Measurements from ENCODE around the gene PON2. TPM values are rescaled to one million over a fixed set of nuclear protein-coding genes. Genes with fewer than 3 reads are reported as not detected.

Gene PON2
- total and polyA plus RNA-seq, 2 of the 13 experiments (the other 11 are each of a cell fraction or from before 2014, with no cell fraction given): 202 to 217 TPM

DNA sequence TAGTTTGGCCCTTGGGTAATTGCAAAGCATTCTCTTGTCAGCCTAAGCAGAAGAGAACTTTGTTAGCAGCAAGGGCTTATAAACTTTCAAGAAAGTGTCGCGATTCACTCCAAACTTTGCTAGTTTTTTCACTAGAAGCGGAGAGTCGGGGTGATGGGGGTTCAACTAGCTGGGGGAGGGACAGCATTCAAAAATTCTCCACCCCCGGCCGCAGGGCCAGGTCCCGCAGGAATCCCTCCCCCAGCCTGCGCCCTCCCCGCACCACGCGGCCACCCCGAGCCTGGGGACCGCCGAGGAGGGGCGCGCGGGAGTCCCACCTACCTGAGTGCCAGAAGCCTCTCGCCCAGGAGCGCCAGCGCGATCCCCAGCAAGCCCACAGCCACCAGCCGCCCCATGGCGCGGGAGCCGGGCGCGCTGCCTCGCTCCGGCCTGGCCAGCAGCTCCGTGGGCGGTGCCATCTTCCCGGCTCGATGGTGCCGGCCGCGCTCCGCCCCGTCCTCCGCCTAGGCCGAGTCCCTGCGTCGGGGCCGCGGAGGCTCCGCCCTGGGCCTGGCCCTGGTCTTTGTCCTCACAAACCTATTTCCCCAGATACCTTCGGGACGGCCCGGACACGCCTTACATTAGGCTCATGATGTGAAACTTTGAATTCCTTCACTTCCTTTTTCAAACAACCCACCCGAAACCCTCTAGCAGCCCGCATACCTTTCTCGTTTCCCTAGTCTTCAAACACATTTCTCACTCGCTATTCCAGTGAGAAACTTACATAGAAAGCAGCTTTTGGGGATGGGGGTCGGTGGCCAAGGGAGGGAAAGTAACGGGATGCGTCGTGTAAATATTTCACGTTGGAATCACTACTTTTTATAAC lies at the start of gene PON2 (continued):
- TF ChIP-seq DMTF1 (CRISPR knock-in tag; IDR thresholded peaks at IDR 0.05) (no peak), ZFP90 (CRISPR knock-in tag; IDR thresholded peaks at IDR 0.05; ENCODE audit: borderline replicate concordance) (peak; percentile 44; the same call in 1 of the 2 replicates), SMAD9 (CRISPR knock-in tag; IDR thresholded peaks at IDR 0.05) (no peak), RFX3 (CRISPR knock-in tag; IDR thresholded peaks at IDR 0.05) (no peak; the same call in 1 of the 2 replicates), FOXP4 (CRISPR knock-in tag; IDR thresholded peaks at IDR 0.05) (peak; percentile 67), SKI (IDR thresholded peaks at IDR 0.05; ENCODE audit: partially characterized antibody) (peak; percentile 58), GABPA (IDR thresholded peaks at IDR 0.05; ENCODE audit: low read depth, low read length) (no peak), GABPA (CRISPR knock-in tag; IDR thresholded peaks at IDR 0.05; ENCODE audit: low read depth) (0 out of 2 replicates have a peak, but pooled peaks have one; percentile 13), HOXD1 (CRISPR knock-in tag; IDR thresholded peaks at IDR 0.05) (peak; percentile 78; the same call in 1 of the 2 replicates), ZNF317 (CRISPR knock-in tag; IDR thresholded peaks at IDR 0.05) (0 out of 2 replicates have a peak, but pooled peaks have one; percentile 35), ATM (IDR thresholded peaks at IDR 0.05; ENCODE audit: borderline replicate concordance) (no peak), MED13 (CRISPR knock-in tag; IDR thresholded peaks at IDR 0.05) (0 out of 2 replicates have a peak, but pooled peaks have one; percentile 82), REL (CRISPR knock-in tag; conservative IDR thresholded peaks at IDR 0.05) (no peak), ZNF552 (CRISPR knock-in tag; IDR thresholded peaks at IDR 0.05; ENCODE audit: borderline replicate concordance) (no peak), SNAPC2 (CRISPR knock-in tag; IDR thresholded peaks at IDR 0.05) (no peak), ZNF34 (CRISPR knock-in tag; IDR thresholded peaks at IDR 0.05; ENCODE audit: borderline replicate concordance) (no peak), FLYWCH1 (CRISPR knock-in tag; IDR thresholded peaks at IDR 0.05) (no peak), MATR3 (CRISPR knock-in tag; IDR thresholded peaks at IDR 0.05) (no peak), ZKSCAN5 (CRISPR knock-in tag; IDR thresholded peaks at IDR 0.05) (no peak), ZNF784 (CRISPR knock-in tag; IDR thresholded peaks at IDR 0.05; ENCODE audit: borderline replicate concordance) (peak; percentile 80), KDM4B (CRISPR knock-in tag; IDR thresholded peaks at IDR 0.05) (no peak)
- TF ChIP-seq, protein P1, sequence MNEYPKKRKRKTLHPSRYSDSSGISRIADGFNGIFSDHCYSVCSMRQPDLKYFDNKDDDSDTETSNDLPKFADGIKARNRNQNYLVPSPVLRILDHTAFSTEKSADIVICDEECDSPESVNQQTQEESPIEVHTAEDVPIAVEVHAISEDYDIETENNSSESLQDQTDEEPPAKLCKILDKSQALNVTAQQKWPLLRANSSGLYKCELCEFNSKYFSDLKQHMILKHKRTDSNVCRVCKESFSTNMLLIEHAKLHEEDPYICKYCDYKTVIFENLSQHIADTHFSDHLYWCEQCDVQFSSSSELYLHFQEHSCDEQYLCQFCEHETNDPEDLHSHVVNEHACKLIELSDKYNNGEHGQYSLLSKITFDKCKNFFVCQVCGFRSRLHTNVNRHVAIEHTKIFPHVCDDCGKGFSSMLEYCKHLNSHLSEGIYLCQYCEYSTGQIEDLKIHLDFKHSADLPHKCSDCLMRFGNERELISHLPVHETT (CRISPR knock-in tag; conservative IDR thresholded peaks at IDR 0.05): 0 out of 2 replicates have a peak, but pooled peaks have one; percentile 54
- TF ChIP-seq, protein P2, sequence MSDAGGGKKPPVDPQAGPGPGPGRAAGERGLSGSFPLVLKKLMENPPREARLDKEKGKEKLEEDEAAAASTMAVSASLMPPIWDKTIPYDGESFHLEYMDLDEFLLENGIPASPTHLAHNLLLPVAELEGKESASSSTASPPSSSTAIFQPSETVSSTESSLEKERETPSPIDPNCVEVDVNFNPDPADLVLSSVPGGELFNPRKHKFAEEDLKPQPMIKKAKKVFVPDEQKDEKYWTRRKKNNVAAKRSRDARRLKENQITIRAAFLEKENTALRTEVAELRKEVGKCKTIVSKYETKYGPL (CRISPR knock-in tag; IDR thresholded peaks at IDR 0.05): no peak

Data from HepG2 (cell line).